ENCODE data around the gene KLF13.
A peak's percentile ranks its signal among the peaks of the same experiment; 100 is the strongest.

Gene KLF13

DNA sequence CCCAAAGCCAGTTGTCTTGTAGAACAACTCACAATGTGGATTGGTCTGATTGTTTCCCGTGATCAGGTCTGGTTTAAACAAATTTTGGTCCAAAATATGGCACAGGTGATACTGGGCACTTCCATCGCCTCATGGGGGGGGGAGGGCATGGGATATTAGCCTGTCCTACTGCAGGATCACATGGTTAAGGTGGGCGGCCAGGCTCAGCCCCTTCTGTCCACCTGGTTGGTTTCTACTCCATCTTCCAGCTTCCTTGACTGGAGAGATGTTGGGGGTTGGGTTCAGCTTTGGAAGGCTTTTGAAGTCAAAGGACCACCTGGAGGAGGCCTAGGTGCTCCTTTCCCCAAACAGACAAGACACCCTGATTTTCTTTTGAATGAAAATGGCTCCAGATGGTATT lies 7.2 kb downstream of the KLF13 start:
- DNase-seq = no peak

- DNase-seq = no peak
Measured at GRCh38 chr15:31335989-31336592, 9.5 kb downstream of the KLF13 start.

DNA sequence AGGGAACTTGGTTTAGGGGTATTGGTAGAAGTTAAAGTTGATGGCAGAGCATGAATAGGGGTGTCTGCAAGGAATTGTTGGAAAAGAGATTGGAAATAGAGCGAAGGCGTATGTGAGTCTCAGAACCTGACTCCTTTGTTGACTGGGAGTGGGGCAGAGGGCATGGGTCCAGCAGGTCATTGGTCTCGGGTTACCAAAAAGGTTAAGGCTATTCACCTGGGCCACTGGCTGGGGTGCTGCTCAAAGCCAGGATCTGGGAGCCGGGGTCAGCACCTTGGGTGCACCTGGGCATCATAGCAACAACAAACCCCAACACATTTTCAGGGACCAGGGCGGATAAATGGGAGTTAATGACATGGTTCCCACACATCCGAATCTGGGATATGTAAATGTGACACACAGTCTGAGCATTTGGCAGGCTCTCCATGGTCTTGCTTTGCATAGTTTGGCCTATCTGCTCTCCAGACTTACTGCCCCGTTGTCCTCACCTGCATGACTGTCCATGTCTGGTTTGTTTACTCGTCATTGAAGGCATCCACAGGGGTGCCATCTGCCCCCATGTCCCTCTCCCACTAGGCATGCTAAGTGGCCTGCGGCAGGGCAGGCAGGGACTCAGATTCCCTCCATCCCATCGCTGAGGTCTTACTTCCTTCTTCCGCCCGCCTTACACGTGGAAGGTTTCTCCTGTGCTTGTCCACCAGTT lies 10.1 kb downstream of the KLF13 start:
- no peak for DNase-seq

- DNase-seq = no peak
Measured at GRCh38 chr15:31337352-31338031, 10.9 kb downstream of the KLF13 start.

- no peak for DNase-seq
Measured at GRCh38 chr15:31338318-31338878, 11.8 kb downstream of the KLF13 start.

DNA sequence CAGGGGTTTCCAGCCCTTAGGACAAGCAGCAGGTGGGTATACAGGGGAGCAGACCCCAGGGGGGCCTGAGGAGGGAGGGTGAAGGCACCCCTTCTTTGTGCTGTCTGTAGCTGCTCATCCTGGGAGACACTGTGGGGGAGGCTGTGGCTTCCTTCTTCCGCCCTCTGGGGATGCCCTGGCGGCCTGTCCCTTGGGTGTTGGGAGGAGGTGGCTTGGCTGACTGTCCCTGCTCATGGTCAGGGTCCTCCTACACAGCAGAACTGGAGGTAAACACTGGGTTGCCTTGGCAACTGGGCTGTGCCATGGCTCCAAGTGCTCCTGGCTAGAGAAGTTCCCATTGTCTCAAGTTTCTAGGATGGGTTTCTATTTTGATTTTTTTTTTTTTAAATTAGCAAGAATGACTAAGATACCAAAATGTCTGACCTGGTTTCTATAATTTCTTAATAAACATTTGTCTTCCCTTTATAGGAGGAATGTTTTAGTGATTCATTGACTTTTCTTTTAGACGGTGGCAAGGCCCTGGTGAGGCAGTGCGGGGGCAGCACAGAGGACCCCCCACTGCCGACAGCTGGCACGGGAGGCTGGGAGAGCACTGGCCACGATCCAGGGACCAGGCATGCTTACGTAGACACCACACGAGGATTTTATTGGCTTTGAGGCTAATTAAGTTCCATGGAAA lies 12.4 kb downstream of the KLF13 start:
- DNase-seq = peak in 1 of 2 experiments; percentile 58

DNA sequence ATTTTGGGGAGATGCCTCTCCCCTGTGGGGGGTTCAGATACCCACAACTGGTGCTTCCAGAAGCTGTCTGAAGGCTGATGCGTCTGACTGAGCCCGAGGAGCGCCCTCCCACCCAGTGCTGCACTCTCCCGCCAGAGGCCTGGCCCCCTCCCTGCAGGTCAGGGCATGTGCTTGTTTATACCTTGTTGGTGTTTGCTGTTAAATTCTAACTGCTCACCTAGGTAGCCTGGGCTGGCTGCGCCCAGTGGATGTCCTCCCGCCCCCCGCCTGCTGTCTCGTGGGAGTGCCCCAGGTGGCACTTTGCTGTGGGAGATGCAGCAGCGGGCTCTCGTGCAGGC lies 12.9 kb downstream of the KLF13 start:
- no peak for DNase-seq

DNA sequence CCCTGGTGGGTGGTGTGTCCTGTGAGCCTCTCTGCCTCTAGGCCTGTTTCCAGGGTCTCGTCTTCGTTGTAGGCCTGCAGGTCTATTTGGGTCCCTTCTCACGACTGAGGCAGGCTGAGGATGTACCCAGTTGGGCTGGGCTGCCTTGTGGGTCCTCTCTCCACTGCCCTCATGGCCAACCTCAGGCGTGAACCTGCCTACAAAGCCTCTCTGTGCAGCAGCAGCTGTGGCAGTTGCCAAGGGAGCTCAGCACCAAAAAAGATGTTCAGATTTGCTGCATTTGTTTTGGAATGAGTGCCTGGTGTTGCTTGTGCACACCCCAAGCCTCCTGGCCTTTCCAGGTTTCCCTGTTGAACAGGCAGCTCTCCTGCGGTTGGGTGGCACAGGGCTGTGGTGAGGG lies 13.4 kb downstream of the KLF13 start:
- no peak for DNase-seq

DNA sequence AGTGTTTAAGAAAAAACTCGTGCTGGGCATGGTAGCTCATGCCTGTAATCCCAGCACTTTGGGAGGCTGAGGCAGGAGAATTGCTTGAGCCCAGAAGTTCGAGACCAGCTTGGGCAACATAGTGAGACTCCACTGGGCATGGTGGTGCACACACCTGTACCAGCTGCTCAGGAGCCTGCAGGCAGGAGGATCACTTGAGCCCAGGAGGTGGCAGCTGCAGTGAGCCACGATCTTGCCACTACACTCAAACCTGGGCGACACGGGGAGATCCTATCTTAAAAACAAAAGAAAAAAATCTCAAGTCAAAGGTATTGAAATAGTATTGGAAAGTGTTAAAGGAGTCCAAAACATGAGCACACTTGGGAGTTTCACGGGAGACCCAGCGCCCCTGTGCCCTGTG lies 14.0 kb downstream of the KLF13 start:
- DNase-seq = no peak

DNA sequence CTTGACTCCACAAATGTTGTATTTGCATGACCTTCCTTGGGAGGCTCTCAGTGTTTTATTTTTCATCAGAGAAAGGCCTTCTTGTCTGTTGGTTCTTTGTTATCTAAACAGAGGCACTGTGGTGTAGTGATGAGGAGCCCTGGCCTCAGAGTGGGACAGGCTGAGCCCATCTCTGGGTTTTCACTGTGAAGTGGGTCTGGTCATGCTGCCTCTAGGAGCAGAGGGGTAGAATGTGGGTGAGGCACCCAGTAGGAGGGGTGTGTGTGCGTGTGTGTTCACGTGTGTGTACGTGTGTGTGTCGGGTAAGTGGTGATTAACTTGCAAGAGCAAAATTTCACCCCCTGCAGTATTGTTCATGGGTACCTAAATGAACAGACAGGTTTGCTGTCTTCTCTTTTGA lies 14.4 kb downstream of the KLF13 start:
- no peak for DNase-seq

DNA sequence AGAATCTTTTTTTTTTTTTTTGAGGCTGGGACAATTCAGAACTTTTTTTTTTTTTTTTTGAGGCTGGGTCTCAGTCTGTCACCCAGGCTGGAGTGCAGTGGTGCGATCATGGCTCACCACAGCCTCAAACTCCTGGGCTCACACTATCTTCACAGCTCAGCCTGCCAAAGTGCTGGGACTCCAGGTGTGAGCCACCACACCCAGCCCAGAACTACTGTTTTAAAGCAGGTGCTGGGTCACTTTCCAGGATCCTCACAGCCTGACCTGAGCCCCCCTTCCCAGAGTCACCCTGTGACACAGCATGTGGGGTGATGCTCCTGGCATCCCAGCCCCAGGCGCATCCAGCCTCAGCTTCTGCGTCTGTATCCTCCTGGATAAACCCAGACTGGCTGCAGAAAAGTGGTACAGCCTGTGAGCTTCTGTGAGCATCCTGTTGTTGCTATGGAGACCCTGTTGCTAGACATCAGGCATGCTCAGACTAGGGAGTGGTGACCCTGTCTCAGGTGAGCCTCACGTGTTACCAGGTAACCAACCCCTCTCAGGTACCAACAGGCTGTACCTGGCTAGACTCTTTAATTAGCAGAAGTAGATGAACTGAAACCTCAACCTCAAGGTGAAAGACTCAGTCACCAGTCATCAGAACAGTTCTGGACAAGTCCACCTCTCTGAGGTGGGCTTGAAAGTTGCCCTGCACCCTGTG lies 15.0 kb downstream of the KLF13 start:
- no peak for DNase-seq

- no peak for DNase-seq
Measured at GRCh38 chr15:31342381-31342780, 15.7 kb downstream of the KLF13 start.

- DNase-seq = no peak
Measured at GRCh38 chr15:31342781-31343626, 16.4 kb downstream of the KLF13 start.

GRCh38 chr15:31343831-31344230 lies 17.2 kb downstream of the KLF13 start:
- DNase-seq = no peak

DNA sequence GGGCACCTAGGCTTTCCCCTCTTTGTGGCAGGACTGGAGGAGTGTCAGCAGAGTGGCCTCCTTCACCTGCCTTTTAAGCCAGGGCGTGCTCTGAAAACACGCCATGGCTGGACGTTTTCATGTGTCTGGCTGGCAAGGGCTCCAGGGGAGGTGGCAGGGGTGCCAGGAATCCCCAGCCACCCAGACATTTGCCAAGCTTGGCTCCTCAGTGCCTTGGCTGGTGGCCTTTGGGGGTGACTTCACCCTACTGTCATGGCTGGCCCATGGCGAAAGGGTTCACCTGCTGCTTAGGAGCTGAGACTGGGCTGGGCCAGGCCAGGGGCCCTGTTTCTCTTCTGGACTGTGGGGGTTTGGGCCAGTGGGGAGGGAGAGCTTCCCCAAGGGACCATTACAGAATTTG lies 17.6 kb downstream of the KLF13 start:
- no peak for DNase-seq

- DNase-seq = no peak
Measured at GRCh38 chr15:31344823-31345605, 18.4 kb downstream of the KLF13 start.

DNA sequence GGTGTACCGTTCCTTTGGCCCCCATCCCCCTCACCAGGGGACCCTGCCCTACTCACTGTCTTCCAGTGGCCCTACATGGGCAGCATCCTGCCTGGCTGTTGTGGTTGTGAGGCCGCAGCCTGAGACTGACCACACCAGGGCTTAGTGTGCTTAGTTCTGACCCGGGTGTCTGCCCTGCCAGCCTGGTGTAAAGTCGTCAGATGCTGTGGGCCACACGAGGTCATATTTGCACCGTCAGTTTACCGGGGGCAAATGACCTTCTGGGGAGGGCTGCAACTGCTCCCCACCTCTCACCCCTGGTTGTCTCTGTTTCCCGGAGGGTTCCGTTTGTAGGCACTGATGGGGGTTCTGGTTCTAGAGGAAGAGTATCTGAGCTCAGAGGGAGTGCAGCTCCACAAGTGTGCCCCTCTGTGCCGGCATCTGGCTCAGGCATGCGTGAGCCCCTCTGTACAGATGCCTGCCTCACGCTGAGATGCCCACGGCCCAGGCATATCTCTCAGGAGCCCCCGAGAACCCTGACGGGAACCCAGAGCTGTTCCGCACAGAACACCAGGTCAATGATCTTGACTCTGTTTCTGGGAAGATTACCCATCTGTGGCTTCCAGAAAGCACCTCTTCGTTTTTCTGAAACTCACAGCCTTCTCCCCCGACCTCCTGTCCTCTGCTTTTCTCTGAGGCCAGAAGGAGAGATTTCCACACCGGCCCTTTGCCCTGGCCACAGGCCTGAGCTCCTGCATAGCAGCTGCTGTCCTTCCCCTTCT lies 19.2 kb downstream of the KLF13 start:
- no peak for DNase-seq

GRCh38 chr15:31346367-31347066 lies 19.9 kb downstream of the KLF13 start:
- DNase-seq = no peak

All from SHP77 (cell line).